GM12878 (cell line): Measurements from ENCODE around the gene INCA1. TPM values are rescaled to one million over a fixed set of nuclear protein-coding genes. Genes with fewer than 3 reads are reported as not detected.

Experiments
- KDM1A ChIP-seq: fragments of 200-600 bp; sonication (generic); IDR thresholded peaks from 2 replicates; pipeline ENCODE4 v1.6.1; 2016; ENCODE audit warnings: borderline replicate concordance
- SREBF2 ChIP-seq: IDR thresholded peaks from 2 replicates; pipeline ENCODE4 v1.6.1; 2012; ENCODE audit warnings: mild to moderate bottlenecking, low read length
- TBL1XR1 ChIP-seq: IDR thresholded peaks from 2 replicates; pipeline ENCODE4 v1.6.1; 2012; ENCODE audit warnings: low read depth, low read length, improper control_type of control experiment
- ZBED1 ChIP-seq: IDR thresholded peaks from 2 replicates; pipeline ENCODE4 v1.6.1; 2016; ENCODE audit warnings: borderline replicate concordance
- ZSCAN29 ChIP-seq: fragments of 450-650 bp; IDR thresholded peaks from 2 replicates; pipeline ENCODE4 v1.6.1; 2017; ENCODE audit warnings: mild to moderate bottlenecking, moderate library complexity
- polyA plus RNA-seq, 11 experiments: library from polyadenylated mRNA; depleted of rRNA in 4 of 11; unstranded in 6 of 11; stranded (reverse) in 5 of 11; fragments of >200 nt; fragmentation: Nextera tagmentation in 4 of 11; fragmentation: Illumina TruSeq in 1 of 11; extraction: Ambion mirVana in 4 of 11; extraction: Trizol in 1 of 11; gene quantifications; 1 replicate in 1 of 11; 2 replicates in 10 of 11; pipeline versions ENCODE4 v1.2.1 to v1.2.3, GENCODE V29; 2011 to 2016; ENCODE audit warnings: inconsistent platforms in 2 of 11, missing spikeins in 2 of 11, low read depth in 1 of 11
- total RNA-seq, 4 experiments: library from RNA; depleted of rRNA in 3 of 4; stranded (reverse); fragments of >200 nt in 3 of 4; fragmentation: Illumina TruSeq in 1 of 4; extraction: Trizol in 1 of 4; gene quantifications; 2 replicates each; pipeline versions ENCODE4 v1.2.1 to v1.2.3, GENCODE V29; 2013 to 2021
- TF ChIP-seq, protein P1 (sequence below): fragments of 450-650 bp; IDR thresholded peaks from 2 replicates; pipeline ENCODE4 v1.6.1; 2017; ENCODE audit warnings: antibody characterized with exemption, mild to moderate bottlenecking, moderate library complexity
- TF ChIP-seq, protein P2 (sequence below): fragments of 450-650 bp; IDR thresholded peaks from 2 replicates; pipeline ENCODE4 v1.6.1; 2017; ENCODE audit warnings: mild to moderate bottlenecking, low read depth, inconsistent platforms; ENCODE audit not compliant: poor library complexity, severe bottlenecking

INCA1 gene
- total and polyA plus RNA-seq, 10 of the 15 experiments (the other 5 are each of a cell fraction or from before 2014, with no cell fraction given): 0.19 to 1.8 (median 0.45) TPM

DNA sequence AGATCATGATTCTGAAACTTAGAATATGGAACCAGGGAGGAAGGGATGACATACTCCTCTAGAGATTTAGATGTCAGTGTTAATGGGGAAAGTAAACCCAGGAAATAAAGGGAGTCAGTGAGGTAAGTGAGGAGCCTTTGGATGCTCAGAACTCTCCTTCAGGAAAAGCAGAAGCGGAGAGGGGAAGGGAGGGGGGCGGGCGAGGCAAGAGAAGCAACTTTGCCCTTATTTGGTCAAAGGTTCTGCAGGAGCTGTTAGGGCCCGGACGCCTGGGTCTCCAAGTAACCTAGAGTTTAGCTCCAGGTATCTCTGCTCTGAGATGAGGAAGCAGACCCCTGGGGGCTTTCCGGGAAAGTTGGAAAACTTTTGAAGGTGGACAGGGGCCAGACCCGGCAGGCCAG, 50.3 kb downstream of the INCA1 start (continued):
- TF ChIP-seq, protein P1, sequence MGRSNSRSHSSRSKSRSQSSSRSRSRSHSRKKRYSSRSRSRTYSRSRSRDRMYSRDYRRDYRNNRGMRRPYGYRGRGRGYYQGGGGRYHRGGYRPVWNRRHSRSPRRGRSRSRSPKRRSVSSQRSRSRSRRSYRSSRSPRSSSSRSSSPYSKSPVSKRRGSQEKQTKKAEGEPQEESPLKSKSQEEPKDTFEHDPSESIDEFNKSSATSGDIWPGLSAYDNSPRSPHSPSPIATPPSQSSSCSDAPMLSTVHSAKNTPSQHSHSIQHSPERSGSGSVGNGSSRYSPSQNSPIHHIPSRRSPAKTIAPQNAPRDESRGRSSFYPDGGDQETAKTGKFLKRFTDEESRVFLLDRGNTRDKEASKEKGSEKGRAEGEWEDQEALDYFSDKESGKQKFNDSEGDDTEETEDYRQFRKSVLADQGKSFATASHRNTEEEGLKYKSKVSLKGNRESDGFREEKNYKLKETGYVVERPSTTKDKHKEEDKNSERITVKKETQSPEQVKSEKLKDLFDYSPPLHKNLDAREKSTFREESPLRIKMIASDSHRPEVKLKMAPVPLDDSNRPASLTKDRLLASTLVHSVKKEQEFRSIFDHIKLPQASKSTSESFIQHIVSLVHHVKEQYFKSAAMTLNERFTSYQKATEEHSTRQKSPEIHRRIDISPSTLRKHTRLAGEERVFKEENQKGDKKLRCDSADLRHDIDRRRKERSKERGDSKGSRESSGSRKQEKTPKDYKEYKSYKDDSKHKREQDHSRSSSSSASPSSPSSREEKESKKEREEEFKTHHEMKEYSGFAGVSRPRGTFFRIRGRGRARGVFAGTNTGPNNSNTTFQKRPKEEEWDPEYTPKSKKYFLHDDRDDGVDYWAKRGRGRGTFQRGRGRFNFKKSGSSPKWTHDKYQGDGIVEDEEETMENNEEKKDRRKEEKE: no peak
- TF ChIP-seq ZBED1 (no peak), KDM1A (no peak), TBL1XR1 (0 out of 2 replicates have a peak, but pooled peaks have one; percentile 34), SREBF2 (no peak), ZSCAN29 (no peak)
- TF ChIP-seq, protein P2, sequence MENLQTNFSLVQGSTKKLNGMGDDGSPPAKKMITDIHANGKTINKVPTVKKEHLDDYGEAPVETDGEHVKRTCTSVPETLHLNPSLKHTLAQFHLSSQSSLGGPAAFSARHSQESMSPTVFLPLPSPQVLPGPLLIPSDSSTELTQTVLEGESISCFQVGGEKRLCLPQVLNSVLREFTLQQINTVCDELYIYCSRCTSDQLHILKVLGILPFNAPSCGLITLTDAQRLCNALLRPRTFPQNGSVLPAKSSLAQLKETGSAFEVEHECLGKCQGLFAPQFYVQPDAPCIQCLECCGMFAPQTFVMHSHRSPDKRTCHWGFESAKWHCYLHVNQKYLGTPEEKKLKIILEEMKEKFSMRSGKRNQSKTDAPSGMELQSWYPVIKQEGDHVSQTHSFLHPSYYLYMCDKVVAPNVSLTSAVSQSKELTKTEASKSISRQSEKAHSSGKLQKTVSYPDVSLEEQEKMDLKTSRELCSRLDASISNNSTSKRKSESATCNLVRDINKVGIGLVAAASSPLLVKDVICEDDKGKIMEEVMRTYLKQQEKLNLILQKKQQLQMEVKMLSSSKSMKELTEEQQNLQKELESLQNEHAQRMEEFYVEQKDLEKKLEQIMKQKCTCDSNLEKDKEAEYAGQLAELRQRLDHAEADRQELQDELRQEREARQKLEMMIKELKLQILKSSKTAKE: no peak
